Esophagus muscularis mucosa (tissue), 4 donors: Measurements from ENCODE around the gene PRELID1. TPM values are rescaled to one million over a fixed set of nuclear protein-coding genes. Genes with fewer than 3 reads are reported as not detected.
A peak's percentile ranks its signal among the peaks of the same experiment; 100 is the strongest.

Source experiments
- DNase-seq: peaks from one replicate; pipeline ENCODE4 v3.0.0-alpha.2; 2017; ENCODE audit errors: extremely low spot score
- H3K27ac ChIP-seq, 4 donors: fragments of 200-600 bp; sonication (generic); replicated peaks in 1 of 4; 1 replicate in 3 of 4; 2 replicates in 1 of 4; pipeline ENCODE4 v1.5.1; 2016 to 2019; ENCODE audit warnings: mild to moderate bottlenecking in 1 of 4
- H3K27me3 ChIP-seq, 4 donors: fragments of 200-600 bp; sonication (generic); one replicate each; pipeline versions ENCODE4 v1.5.1 to v1.6.0; 2016 to 2019
- H3K36me3 ChIP-seq, 4 donors: fragments of 200-600 bp; sonication (generic); one replicate each; pipeline ENCODE4 v1.5.1; 2016 to 2019
- H3K4me1 ChIP-seq, 4 donors: fragments of 200-600 bp; sonication (generic); one replicate each; pipeline ENCODE4 v1.5.1; 2016 to 2019
- H3K4me3 ChIP-seq, 4 donors: fragments of 200-600 bp; sonication (generic); 1 replicate in 2 of 4; 2 replicates in 2 of 4; pipeline ENCODE4 v1.5.1; 2016 to 2019; ENCODE audit warnings: mild to moderate bottlenecking in 4 of 4, moderate library complexity in 1 of 4
- H3K9me3 ChIP-seq, 4 donors: fragments of 200-600 bp; sonication (generic); 1 replicate in 3 of 4; 2 replicates in 1 of 4; pipeline ENCODE4 v1.5.1; 2016 to 2019
- EP300 ChIP-seq: sonication (generic); formaldehyde crosslinking; IDR thresholded peaks from one replicate; pipeline ENCODE4 v1.6.1; 2017; ENCODE audit warnings: antibody characterized with exemption
- POLR2A ChIP-seq: fragments of 450-650 bp; IDR thresholded peaks from one replicate; pipeline ENCODE4 v1.6.1; 2017; ENCODE audit warnings: antibody characterized with exemption, moderate library complexity, mild to moderate bottlenecking, low read depth
- POLR2AphosphoS5 ChIP-seq, 2 donors: sonication (generic); formaldehyde crosslinking; IDR thresholded peaks; one replicate each; pipeline ENCODE4 v1.6.1; 2017; ENCODE audit warnings: antibody characterized with exemption in 2 of 2
- WGBS: methylation state at CpG from one replicate; pipeline ENCODE4 v1.1.5; 2018; 5-methylcytosine and 5-hydroxymethylcytosine counted together
- intact Hi-C: fragments of 100-400 bp; cut with DNase I; formaldehyde crosslinking; loops from one replicate; pipeline ENCODE4 v1.15.1; 2023
- total RNA-seq, 4 donors: library from RNA; depleted of rRNA; stranded (reverse); fragments of >200 nt; gene quantifications; one replicate each; pipeline versions ENCODE4 v1.1.0 to v1.2.1, GENCODE V29; 2016
- TF ChIP-seq, protein P1 (sequence below), 3 experiments: fragments of 200-600 bp in 2 of 3; fragments of 450-650 bp in 1 of 3; sonication (generic) in 2 of 3; IDR thresholded peaks; one replicate each; pipeline ENCODE4 v1.5.1; 2017 to 2019; ENCODE audit warnings: antibody characterized with exemption in 3 of 3, mild to moderate bottlenecking in 2 of 3, moderate library complexity in 1 of 3

PRELID1 gene
- total RNA-seq, 4 donors from 2014 or later = 80.6 to 93.6 (median 88.2) TPM

DNA sequence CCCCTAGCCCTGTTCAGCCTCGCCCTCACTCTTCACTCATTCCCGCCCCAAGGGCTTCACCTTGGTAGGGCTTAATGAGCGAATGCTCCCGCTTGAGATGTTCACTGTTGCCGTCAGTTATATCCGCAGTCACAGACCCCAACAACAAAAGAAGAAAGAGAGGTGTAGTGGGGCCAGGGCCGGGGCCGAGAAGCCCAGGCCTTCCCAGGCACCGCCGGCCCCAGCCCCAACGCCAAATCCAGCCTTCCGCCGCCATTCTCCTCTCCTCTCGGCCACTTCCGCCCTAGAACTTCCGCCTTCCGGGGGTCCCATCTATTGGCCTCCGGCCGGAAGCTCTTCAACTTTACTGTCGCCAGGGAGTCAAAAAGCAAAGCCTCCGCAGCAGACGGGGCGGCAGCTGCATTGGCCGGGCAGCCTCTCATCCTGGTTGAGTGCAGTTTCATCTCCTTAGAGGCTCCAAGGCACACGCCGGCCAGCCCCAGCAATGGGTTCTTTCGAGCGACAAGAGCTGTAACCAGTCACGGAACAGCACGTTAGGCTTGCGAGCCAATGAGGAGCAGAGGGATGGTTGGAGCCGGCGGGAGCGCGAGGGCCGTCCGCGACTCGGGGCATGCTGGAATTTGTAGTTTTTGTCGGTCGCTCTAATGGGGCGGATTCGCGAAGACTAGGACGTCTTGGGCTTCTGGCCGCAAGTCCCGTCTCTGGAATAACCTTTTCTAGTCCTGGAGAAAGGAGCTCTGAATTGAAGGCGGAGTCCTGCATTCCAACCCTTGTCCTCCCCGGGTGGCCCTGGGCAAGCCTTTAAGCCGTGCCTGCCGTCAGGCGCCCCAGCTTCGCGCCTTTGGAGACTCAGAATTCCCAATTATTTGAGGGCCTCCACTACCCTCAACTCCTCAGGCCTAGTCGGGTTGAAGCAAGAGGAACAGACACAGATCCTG lies 48.1 kb downstream of the PRELID1 start, which contains the start of gene LMAN2:
Gene LMAN2, minus strand, starts transcription at position 277 of the 938 bp plus-strand sequence. Its CDS starts 21 bp downstream, at position 256.
- no peak for TF ChIP-seq EP300
- TF ChIP-seq POLR2AphosphoS5 (IDR thresholded peaks at IDR 0.05) = peak; percentile 61 to 82
- TF ChIP-seq POLR2A = peak; percentile 66
- TF ChIP-seq, protein P1, sequence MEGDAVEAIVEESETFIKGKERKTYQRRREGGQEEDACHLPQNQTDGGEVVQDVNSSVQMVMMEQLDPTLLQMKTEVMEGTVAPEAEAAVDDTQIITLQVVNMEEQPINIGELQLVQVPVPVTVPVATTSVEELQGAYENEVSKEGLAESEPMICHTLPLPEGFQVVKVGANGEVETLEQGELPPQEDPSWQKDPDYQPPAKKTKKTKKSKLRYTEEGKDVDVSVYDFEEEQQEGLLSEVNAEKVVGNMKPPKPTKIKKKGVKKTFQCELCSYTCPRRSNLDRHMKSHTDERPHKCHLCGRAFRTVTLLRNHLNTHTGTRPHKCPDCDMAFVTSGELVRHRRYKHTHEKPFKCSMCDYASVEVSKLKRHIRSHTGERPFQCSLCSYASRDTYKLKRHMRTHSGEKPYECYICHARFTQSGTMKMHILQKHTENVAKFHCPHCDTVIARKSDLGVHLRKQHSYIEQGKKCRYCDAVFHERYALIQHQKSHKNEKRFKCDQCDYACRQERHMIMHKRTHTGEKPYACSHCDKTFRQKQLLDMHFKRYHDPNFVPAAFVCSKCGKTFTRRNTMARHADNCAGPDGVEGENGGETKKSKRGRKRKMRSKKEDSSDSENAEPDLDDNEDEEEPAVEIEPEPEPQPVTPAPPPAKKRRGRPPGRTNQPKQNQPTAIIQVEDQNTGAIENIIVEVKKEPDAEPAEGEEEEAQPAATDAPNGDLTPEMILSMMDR (IDR thresholded peaks at IDR 0.05) = peak in 1 of 3 experiments; percentile 14
- DNase-seq = peak; percentile 98
- Histone ChIP-seq H3K27ac (peak within 1 kb of the TSS; percentile 87 to 92 (median 91)), H3K4me1 (peaks cover 17 to 53% (median 48%) of the 10 kb centered on the region in 4 donors), H3K36me3 (peaks cover 0 to 26% (median 14%) of the 10 kb centered on the region in 4 donors), H3K4me3 (peak within 1 kb of the TSS; percentile 83 to 99 (median 92)), H3K27me3 (no peaks in the 10 kb centered on the region), H3K9me3 (no peaks in the 10 kb centered on the region)
- intact Hi-C loops = loop anchor here (5.0 kb wide), 1 partner anchor 34 kb away; no protein-coding TSS in a partner anchor
- WGBS = 8% methylated on average over 32 of the region's 55 CpGs

DNA sequence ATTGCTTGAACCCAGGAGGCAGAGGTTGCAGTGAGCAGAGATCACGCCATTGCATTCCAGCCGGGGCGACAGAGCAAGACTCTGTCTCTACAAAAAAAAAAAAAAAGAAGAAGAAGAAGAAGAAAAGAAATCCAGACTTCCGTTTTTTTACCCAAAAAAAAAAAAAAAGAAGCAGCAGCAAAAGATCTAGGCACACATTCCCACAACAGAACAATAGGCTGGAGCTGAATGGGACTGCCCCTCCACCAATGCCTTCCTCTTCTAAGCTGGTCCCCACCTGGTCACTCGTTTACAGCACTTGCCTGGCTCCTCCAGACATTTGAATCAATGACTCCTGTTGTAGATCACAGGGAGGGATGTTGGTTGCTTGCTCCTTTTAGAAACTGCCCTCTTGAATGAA lies 49.5 kb downstream of the PRELID1 start:
- DNase-seq = no peak
- no peaks in the 10 kb centered on the region for H3K9me3 ChIP-seq

DNA sequence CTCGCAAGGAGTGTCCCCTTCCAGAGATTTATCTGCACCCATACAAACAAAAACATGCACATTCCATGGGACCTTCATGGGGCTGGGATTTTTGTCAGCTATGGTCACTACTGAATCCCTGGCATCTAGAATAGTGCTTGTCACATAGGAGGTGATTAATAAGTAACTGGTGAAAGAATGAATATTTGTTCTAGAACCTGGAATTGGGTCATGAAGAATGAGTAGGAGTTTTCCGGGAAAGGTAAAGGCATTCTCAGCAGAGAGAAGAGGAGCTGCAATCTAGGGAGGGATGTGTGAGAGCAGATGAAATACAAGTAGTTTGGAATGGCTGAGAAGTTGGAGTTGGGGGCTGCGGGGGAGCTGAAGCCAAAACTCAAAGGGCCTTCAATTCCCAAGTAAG lies 50.7 kb downstream of the PRELID1 start:
- WGBS = 96% methylated on average over 3 of the region's 3 CpGs
- intact Hi-C loops = loop anchor here (5.0 kb wide), 1 partner anchor 37 kb away; no protein-coding TSS in a partner anchor
- TF ChIP-seq POLR2A = no peak

More for the DNA sequence above, 49.5 kb downstream of the PRELID1 start:
- intact Hi-C loops = loop anchor here (5.0 kb wide), 1 partner anchor 36 kb away; no protein-coding TSS in a partner anchor
- H3K27ac ChIP-seq = no peak overlapping the region
- no peak for TF ChIP-seq POLR2A
- WGBS = 68% methylated on average over 5 of the region's 5 CpGs
- H3K4me3 ChIP-seq = no peak overlapping the region
- H3K36me3 ChIP-seq = peaks cover 0 to 17% (median 8%) of the 10 kb centered on the region in 4 donors
- no peaks in the 10 kb centered on the region for H3K27me3 ChIP-seq
- peaks cover 21 to 44% (median 41%) of the 10 kb centered on the region in 4 donors for H3K4me1 ChIP-seq

DNA sequence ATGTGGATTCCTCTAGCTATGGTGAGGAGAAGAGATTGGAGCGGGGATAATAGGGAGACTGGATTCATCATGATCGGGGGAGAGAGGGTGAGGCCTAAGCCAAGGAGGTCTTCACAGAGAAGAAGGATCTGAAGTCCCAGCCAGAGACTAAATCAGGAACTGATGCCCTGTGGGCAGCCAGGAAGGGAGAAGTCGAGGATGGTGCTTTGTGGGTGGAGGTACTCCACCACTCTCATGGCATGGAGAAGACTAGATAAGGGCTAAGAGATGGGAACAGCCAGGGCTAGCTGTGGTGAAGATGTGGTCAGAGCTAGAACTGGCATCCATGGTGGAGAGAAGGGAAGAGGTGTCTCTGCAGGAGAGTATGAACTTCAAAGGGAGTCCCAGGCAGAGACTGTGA lies 51.1 kb downstream of the PRELID1 start:
- intact Hi-C loops = loop anchor here (5.0 kb wide), 1 partner anchor 37 kb away; no protein-coding TSS in a partner anchor
- no peak overlapping the region for H3K27ac ChIP-seq
- no peaks in the 10 kb centered on the region for H3K27me3 ChIP-seq
- TF ChIP-seq EP300 = no peak
- no peak for TF ChIP-seq POLR2AphosphoS5 (IDR thresholded peaks at IDR 0.05)
- no peak for TF ChIP-seq POLR2A
- TF ChIP-seq, protein P1 (IDR thresholded peaks at IDR 0.05) = no peak
- no peak for DNase-seq
- peaks cover 23 to 36% (median 29%) of the 10 kb centered on the region in 4 donors for H3K4me1 ChIP-seq
- WGBS = 63% methylated on average over 3 of the region's 3 CpGs
- H3K36me3 ChIP-seq = peaks cover 0 to 7% (median 3%) of the 10 kb centered on the region in 4 donors
- H3K9me3 ChIP-seq = no peaks in the 10 kb centered on the region
- no peak overlapping the region for H3K4me3 ChIP-seq

More for the DNA sequence above, 50.7 kb downstream of the PRELID1 start:
- Histone ChIP-seq H3K27me3 (no peaks in the 10 kb centered on the region), H3K27ac (no peak overlapping the region), H3K9me3 (no peaks in the 10 kb centered on the region), H3K4me1 (peaks cover 27 to 41% (median 33%) of the 10 kb centered on the region in 4 donors), H3K36me3 (peaks cover 0 to 11% (median 5%) of the 10 kb centered on the region in 4 donors), H3K4me3 (no peak overlapping the region)
- DNase-seq = no peak

DNA sequence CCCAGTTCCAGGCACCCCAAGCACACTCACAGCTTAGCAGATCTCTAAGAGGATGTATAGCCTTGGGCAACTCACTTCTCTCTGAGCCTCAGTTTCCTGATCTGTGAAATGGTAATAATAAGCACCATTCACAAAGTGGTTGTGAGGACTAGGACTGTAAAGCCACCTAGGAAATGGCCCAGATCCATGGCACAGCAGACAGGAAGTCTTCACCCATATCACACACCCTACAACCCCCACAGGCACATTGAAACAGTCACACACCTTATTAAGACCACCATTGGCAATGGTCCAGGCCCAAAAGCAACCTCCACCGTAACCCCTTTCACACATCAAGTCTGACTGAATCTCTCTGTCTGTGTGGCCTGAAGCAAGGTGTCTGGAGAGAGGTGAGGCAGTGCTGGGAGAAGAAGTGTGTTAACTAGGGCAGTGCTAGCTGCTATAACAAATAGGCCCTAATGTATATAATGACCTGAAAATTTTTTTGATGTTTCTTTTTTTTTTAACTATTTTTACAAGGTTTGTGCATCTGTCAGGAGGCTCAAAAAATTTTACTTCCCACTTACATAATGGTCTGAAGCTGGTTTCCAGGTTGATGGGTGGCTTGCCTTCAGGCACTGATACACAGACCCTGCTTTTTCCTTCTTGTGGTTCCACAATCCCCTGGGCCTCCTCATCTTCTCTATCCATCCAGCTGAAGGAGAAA lies 51.7 kb downstream of the PRELID1 start:
- Histone ChIP-seq H3K27me3 (no peaks in the 10 kb centered on the region), H3K27ac (no peak overlapping the region), H3K9me3 (no peaks in the 10 kb centered on the region), H3K4me3 (no peak overlapping the region), H3K36me3 (peaks cover 0 to under 1% (median 0%) of the 10 kb centered on the region in 4 donors), H3K4me1 (peaks cover 17 to 30% (median 23%) of the 10 kb centered on the region in 4 donors)
- 79% methylated on average over 1 of the region's 1 CpG for WGBS
- TF ChIP-seq POLR2A (no peak), POLR2AphosphoS5 (IDR thresholded peaks at IDR 0.05) (no peak), EP300 (no peak)
- TF ChIP-seq, protein P1 (IDR thresholded peaks at IDR 0.05) = no peak
- intact Hi-C loops = no loop called here
- no peak for DNase-seq
